GM21367 (cell line): ENCODE results near the gene MTMR12.

ENCODE experiments used
- ATAC-seq: cut with Tn5 transposase; IDR thresholded peaks from one replicate; pipeline ENCODE4 v1.9.1; 2021; ENCODE audit not compliant: unreplicated experiment

MTMR12 gene

DNA sequence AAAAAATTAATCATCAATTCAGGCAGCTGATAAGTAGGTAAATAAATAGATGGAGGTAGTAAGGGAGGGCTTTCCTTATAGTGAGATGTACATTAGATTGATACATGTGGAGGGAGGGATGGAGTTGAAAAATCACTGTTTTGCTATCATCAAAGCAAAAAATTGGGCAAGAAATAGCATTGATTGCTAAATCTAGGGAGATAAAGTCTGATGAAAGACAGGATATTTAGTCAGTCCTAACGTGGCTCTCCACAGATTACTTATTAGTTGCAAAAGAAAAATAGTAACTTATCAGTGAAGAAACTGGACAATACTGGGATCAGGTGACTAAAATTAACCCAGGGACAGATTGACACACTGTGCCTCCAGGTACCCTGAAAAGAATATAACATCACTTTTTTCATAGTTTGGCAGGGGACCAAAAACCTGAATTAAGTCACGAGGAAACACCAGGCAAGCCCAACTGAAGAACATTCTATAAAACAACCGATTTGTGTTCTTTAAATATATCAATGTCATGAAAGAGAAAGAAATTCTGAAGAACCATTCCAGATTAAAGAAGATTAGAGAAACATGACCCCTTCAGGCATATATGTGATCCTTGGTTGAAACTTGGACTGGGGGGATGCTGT, 111.5 kb downstream of the MTMR12 start:
- ATAC-seq = no peak

DNA sequence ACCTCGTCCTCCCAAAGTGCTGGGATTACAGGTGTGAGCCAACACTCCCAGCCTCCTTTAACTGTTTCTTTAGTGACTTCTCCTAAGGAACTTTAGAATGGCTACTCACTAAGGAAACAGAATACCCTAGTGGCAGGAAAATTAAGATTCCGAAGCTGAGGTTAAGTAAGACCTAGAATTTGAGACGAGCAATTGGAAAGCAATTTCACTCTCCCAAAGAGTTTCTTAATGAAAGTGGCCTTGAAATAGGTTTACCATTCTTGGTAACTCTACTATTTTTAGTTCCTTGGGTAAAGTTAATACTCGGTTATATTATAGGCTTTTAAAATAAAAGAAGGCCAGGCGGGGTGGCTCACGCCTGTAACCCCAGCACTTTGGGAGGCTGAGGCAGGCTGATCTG, 115.7 kb downstream of the MTMR12 start:
- no peak for ATAC-seq

DNA sequence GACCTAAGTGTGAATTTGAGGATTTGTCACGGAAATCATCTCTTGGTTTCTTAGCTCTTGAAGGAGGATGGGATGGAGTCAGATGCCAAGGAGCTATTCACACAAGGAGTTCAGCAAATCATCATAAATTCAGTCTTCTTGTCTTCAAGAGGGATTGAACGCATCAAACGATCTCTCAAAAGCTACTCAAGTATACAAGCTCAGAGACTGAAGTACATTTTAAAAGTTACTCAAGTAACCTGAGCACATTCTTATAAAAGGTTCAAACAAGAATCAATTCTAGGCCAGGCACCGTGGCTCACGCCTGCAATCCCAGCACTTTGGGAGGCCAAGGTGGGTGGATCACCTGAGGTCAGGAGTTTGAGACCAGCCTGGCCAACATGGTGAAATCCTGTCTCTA, 117.5 kb downstream of the MTMR12 start:
- ATAC-seq = no peak

DNA sequence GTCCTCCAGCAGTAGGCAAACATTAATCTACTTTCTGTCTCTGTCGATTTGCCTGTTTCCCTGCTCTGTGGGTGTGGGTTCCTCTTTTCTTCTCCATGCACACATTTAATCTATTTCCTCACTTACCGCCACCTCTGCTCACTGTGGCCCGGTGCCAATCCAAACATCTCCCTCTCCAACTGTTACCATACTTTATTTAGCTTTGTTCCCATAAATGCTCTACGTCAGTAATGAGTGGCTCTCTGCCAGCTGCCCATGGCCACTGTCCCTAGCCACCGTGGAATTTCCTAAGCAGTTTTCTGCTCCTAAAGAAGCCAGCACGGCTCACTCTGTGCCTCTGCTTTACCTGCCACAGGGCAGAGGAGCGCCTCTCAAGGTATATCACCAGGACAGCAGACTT, 119.1 kb downstream of the MTMR12 start:
- peak; percentile 70 for ATAC-seq

DNA sequence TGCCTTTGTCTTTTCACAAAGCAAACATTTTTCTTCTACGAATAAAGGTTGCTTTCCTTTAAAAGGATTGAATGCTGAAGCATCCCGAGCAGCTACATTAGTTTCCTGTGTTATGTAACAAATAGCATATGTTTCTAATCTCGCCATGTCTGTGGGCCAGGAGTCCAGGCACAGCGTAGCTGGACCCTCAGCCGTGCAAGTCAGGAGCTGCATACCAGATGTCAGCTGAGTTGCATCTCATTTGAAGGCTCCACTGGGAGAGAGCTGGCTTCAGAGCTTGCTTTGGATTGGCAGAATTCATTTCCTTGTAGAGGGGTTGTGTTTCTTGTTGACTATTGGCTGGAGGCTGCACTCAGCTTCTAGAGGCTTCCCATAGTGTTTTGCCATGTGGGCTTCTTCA, 122.6 kb downstream of the MTMR12 start:
- ATAC-seq = no peak

DNA sequence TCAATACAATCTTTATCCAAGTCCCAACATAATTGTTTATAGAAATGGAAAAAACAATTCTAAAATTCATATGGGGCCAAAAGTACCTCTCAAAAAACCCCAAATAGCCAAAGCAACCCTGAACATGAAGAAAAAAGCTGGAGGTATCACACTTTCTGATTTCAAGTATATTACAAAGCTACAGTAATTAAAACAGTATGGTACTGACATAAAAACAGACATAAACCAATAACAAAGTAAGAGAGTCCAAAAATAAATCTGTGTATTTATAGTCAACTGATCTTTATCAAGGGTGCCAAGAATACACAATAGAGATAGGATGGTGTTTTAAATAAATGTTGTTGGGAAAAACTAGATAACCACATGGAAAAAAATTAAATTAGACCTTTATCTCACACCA, 125.1 kb downstream of the MTMR12 start:
- ATAC-seq = no peak

DNA sequence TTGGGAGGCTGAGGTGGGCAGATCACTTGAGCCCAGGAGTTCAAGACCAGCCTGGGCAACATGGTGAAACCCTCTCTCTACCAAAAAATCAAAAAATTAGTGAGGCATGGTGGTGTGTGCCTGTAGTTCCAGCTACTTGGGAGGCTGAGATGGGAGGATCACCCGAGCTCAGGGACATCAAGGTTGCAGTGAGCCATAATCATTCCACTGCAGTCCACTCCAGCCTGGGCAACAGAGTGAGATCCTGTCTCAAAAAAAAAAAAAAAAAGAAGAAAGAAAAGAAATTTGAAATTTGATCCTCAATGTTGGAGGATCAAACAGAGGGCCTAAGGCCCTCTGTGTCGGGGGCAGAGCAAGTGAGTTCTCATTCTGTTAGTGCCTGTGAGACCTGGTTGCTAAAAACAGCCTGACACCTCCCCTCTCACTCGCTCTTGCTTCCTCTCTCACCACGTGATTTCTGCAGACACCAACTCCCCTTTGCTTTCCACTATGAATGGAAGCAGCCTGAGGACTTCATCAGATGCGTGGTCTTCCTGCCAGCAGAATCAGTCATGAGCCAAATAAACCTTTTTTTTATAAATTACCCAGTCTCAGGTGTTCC, 130.2 kb downstream of the MTMR12 start:
- ATAC-seq = peak; percentile 76
